OCI-LY1 (cell line): ENCODE results near the gene CDKN2B-AS1.

ENCODE experiments used
- CTCF ChIP-seq: fragments of 200-600 bp; sonication (generic), shearing (Covaris generic); IDR thresholded peaks from 2 replicates; pipeline ENCODE4 v1.5.1; 2017; ENCODE audit warnings: mild to moderate bottlenecking, antibody characterized with exemption, low read length, moderate library complexity, mixed read lengths
- EZH2 ChIP-seq: fragments of 200-600 bp; sonication (generic), shearing (Covaris generic); IDR thresholded peaks from 2 replicates; pipeline ENCODE4 v1.8.0; 2017; ENCODE audit warnings: borderline replicate concordance, mixed run types, mild to moderate bottlenecking, antibody characterized with exemption, low read length, moderate library complexity, mixed read lengths

- TF ChIP-seq EZH2 (no peak), CTCF (no peak)
Measured at GRCh38 chr9:22146604-22147003, 152.0 kb downstream of the CDKN2B-AS1 start.
